CMK (cell line): ENCODE data around the gene PCGF1.

Experiments used
- DNase-seq: peaks from one replicate; pipeline ENCODE4 v3.0.0-alpha.2; 2010; ENCODE audit warnings: low read depth

Gene PCGF1

GRCh38 chr2:74515271-74515980, 7.9 kb upstream of the PCGF1 start:
- DNase-seq = no peak

GRCh38 chr2:74514368-74515270, 7.1 kb upstream of the PCGF1 start, which contains the start of gene TLX2:
TSS of gene TLX2 (plus strand) at chr2:74514450. CDS start at chr2:74514807, 357 bp downstream.
- no peak for DNase-seq

- DNase-seq = no peak
Observed at GRCh38 chr2:74513605-74514367, 6.3 kb upstream of the PCGF1 start.

- DNase-seq = no peak
Observed at GRCh38 chr2:74512744-74513604, 5.5 kb upstream of the PCGF1 start.

- DNase-seq = no peak
Observed at GRCh38 chr2:74511104-74511989, 3.9 kb upstream of the PCGF1 start.

- no peak for DNase-seq
Observed at GRCh38 chr2:74510272-74510671, 2.8 kb upstream of the PCGF1 start.

GRCh38 chr2:74507926-74508520, 528 bp upstream of the PCGF1 start:
- DNase-seq = no peak

GRCh38 chr2:74505448-74506246, 1.8 kb downstream of the PCGF1 start:
- DNase-seq = no peak

- no peak for DNase-seq
Observed at GRCh38 chr2:74504591-74504990, 2.9 kb downstream of the PCGF1 start.

- no peak for DNase-seq
Observed at GRCh38 chr2:74503506-74504475, 3.7 kb downstream of the PCGF1 start.

- DNase-seq = no peak
Observed at GRCh38 chr2:74502720-74503505, 4.6 kb downstream of the PCGF1 start.

GRCh38 chr2:74502147-74502719, 5.3 kb downstream of the PCGF1 start:
- no peak for DNase-seq

GRCh38 chr2:74501335-74502071, 6.0 kb downstream of the PCGF1 start:
- DNase-seq = no peak

- DNase-seq = no peak
Observed at GRCh38 chr2:74500578-74500946, 6.9 kb downstream of the PCGF1 start.

GRCh38 chr2:74499940-74500577, 7.4 kb downstream of the PCGF1 start:
- no peak for DNase-seq
